Stomach (tissue), 9 donors: ENCODE data around the gene SEMA5B. TPM values are rescaled to one million over a fixed set of nuclear protein-coding genes. Genes with fewer than 3 reads are reported as not detected.

ENCODE experiments used
- DNase-seq, 2 donors: peaks; one replicate each; pipeline versions ENCODE4 v3.0.0 to v3.0.0-alpha.2; 2013 to 2019
- H3K27ac ChIP-seq, 5 donors: fragments of 200-600 bp in 4 of 5; sonication (generic) in 4 of 5; one replicate each; pipeline ENCODE4 v1.5.1; 2013 to 2019; ENCODE audit warnings: mild to moderate bottlenecking in 1 of 5, moderate library complexity in 1 of 5
- H3K27me3 ChIP-seq, 3 donors: fragments of 200-600 bp; sonication (generic); one replicate each; pipeline ENCODE4 v1.5.1; 2017 to 2019; ENCODE audit warnings: mixed run types in 1 of 3
- H3K36me3 ChIP-seq, 4 donors: fragments of 200-600 bp; sonication (generic); 1 replicate in 3 of 4; 2 replicates in 1 of 4; pipeline ENCODE4 v1.5.1; 2016 to 2019
- H3K4me1 ChIP-seq, 4 donors: fragments of 200-600 bp; sonication (generic); one replicate each; pipeline ENCODE4 v1.5.1; 2016 to 2019
- H3K4me3 ChIP-seq, 4 donors: fragments of 200-600 bp; sonication (generic) in 3 of 4; one replicate each; pipeline ENCODE4 v1.5.1; 2016 to 2019; ENCODE audit warnings: mild to moderate bottlenecking in 1 of 4
- H3K9me3 ChIP-seq, 4 donors: fragments of 200-600 bp; sonication (generic); one replicate each; pipeline ENCODE4 v1.5.1; 2016 to 2019
- CTCF ChIP-seq, 7 experiments: fragments of 450-650 bp in 4 of 7; fragments of 200-600 bp in 3 of 7; sonication (generic) in 3 of 7; IDR thresholded peaks; one replicate each; pipeline ENCODE4 v1.5.1; 2016 to 2019; ENCODE audit warnings: antibody characterized with exemption in 7 of 7, control low read depth in 2 of 7, mild to moderate bottlenecking in 1 of 7
- EP300 ChIP-seq: sonication (generic); formaldehyde crosslinking; IDR thresholded peaks from one replicate; pipeline ENCODE4 v1.6.1; 2017; ENCODE audit warnings: antibody characterized with exemption
- POLR2A ChIP-seq, 4 donors: fragments of 450-650 bp; IDR thresholded peaks; one replicate each; pipeline ENCODE4 v1.6.1; 2016; ENCODE audit warnings: antibody characterized with exemption in 4 of 4, control low read depth in 2 of 4, mild to moderate bottlenecking in 1 of 4, moderate library complexity in 1 of 4
- POLR2AphosphoS5 ChIP-seq, 3 donors: sonication (generic); formaldehyde crosslinking; IDR thresholded peaks; one replicate each; pipeline ENCODE4 v1.6.1; 2016; ENCODE audit warnings: antibody characterized with exemption in 3 of 3
- WGBS, 5 donors: extraction: QIAGEN DNeasy Blood & Tissue Kit in 3 of 5; methylation state at CpG; one replicate each; pipeline versions ENCODE4 v1.1.5 to v1.1.7; 2013 to 2018; 5-methylcytosine and 5-hydroxymethylcytosine counted together
- intact Hi-C: fragments of 100-400 bp; cut with DNase I; formaldehyde crosslinking; loops from one replicate; pipeline ENCODE4 v1.15.1; 2023; ENCODE audit warnings: low total_unique reads
- polyA plus RNA-seq, 3 donors: library from polyadenylated mRNA; stranded (reverse); fragments of 200-250 nt; gene quantifications; one replicate each; pipeline ENCODE4 v1.2.3, GENCODE V29; 2013
- total RNA-seq, 5 donors: library from RNA; depleted of rRNA; stranded (reverse); fragments of >200 nt; gene quantifications; one replicate each; pipeline versions ENCODE4 v1.1.0 to v1.2.3, GENCODE V29; 2014 to 2016
- donor health status: healthy with polysubstance abuse.
- donor health status: Bipolar disorder and iron deficiency.
- donor health status: healthy.

The SEMA5B gene
- total and polyA plus RNA-seq, 8 donors: 0.15 to 27.2 (median 1.0) TPM; not detected in 2

- Histone ChIP-seq H3K9me3 (no peaks in the 10 kb centered on the region), H3K4me1 (peaks cover 0 to 8% (median 0%) of the 10 kb centered on the region in 4 donors), H3K27me3 (no peaks in the 10 kb centered on the region), H3K4me3 (no peak overlapping the region), H3K27ac (no peak overlapping the region), H3K36me3 (no peaks in the 10 kb centered on the region)
- WGBS, 5 donors: 72 to 80% (median 77%) methylated on average over 9 of the region's 9 CpGs
- intact Hi-C loops: no loop called here
- TF ChIP-seq POLR2A (IDR thresholded peaks at IDR 0.05): no peak
- TF ChIP-seq CTCF (IDR thresholded peaks at IDR 0.05): no peak
- TF ChIP-seq EP300: no peak
- no peak for DNase-seq
These were observed 91.2 kb downstream of the SEMA5B start for GRCh38 chr3:122936335-122936734.

- peaks cover 0 to 14% (median 0%) of the 10 kb centered on the region in 3 donors for H3K27me3 ChIP-seq
- H3K27ac ChIP-seq: no peak overlapping the region
- 82 to 94% (median 86%) methylated on average over 1 of the region's 1 CpG for WGBS, 5 donors
- TF ChIP-seq CTCF (IDR thresholded peaks at IDR 0.05): no peak
- TF ChIP-seq POLR2A (IDR thresholded peaks at IDR 0.05): no peak
- TF ChIP-seq EP300: no peak
- TF ChIP-seq POLR2AphosphoS5 (IDR thresholded peaks at IDR 0.05): no peak
- no peaks in the 10 kb centered on the region for H3K4me1 ChIP-seq
- no peaks in the 10 kb centered on the region for H3K36me3 ChIP-seq
- no peaks in the 10 kb centered on the region for H3K9me3 ChIP-seq
- intact Hi-C loops: no loop called here
- no peak overlapping the region for H3K4me3 ChIP-seq
- DNase-seq: no peak
These were observed 93.3 kb downstream of the SEMA5B start for GRCh38 chr3:122934251-122934650.

GRCh38 chr3:122932251-122932967, 95.2 kb downstream of the SEMA5B start:
- intact Hi-C loops: no loop called here
- no peaks in the 10 kb centered on the region for H3K36me3 ChIP-seq
- TF ChIP-seq CTCF (IDR thresholded peaks at IDR 0.05): no peak
- H3K27ac ChIP-seq: no peak overlapping the region
- DNase-seq: no peak
- H3K9me3 ChIP-seq: no peaks in the 10 kb centered on the region
- H3K4me3 ChIP-seq: no peak overlapping the region
- no peaks in the 10 kb centered on the region for H3K4me1 ChIP-seq
- peaks cover 0 to 24% (median 0%) of the 10 kb centered on the region in 3 donors for H3K27me3 ChIP-seq
- 63 to 80% (median 70%) methylated on average over 5 of the region's 5 CpGs for WGBS, 5 donors

- 81 to 89% (median 85%) methylated on average over 4 of the region's 4 CpGs for WGBS, 5 donors
- Histone ChIP-seq H3K4me1 (no peaks in the 10 kb centered on the region), H3K36me3 (no peaks in the 10 kb centered on the region), H3K27ac (no peak overlapping the region), H3K4me3 (no peak overlapping the region), H3K27me3 (peaks cover 0 to 24% (median 0%) of the 10 kb centered on the region in 3 donors), H3K9me3 (no peaks in the 10 kb centered on the region)
- intact Hi-C loops: no loop called here
- no peak for TF ChIP-seq CTCF (IDR thresholded peaks at IDR 0.05)
- TF ChIP-seq EP300: no peak
- no peak for TF ChIP-seq POLR2A (IDR thresholded peaks at IDR 0.05)
- no peak for TF ChIP-seq POLR2AphosphoS5 (IDR thresholded peaks at IDR 0.05)
- DNase-seq: no peak
These were observed 95.9 kb downstream of the SEMA5B start for GRCh38 chr3:122931636-122932035.
